ENCODE data around the gene KCNK13. TPM values are rescaled to one million over a fixed set of nuclear protein-coding genes. Genes with fewer than 3 reads are reported as not detected.

KCNK13 gene
- total and polyA plus RNA-seq, 2 experiments from 2014 or later, result 0.21 to 1.0 TPM

GRCh38 chr14:90062127-90062794 is 467 bp downstream of the KCNK13 start:
- DNase-seq (ENCODE audit: low spot score) (peak; percentile 58), ATAC-seq (peak; percentile 29)
- H2AFZ ChIP-seq, result peak overlapping the region; percentile 95
- Mint-ChIP-seq H3K9me3 (no peaks in the 10 kb centered on the region), H3K27ac (no peak overlapping the region), H3K36me3 (ENCODE audit: low read depth) (no peaks in the 10 kb centered on the region), H3K27me3 (ENCODE audit: insufficient read depth, low read depth, poor library complexity) (peaks cover 56% of the 10 kb centered on the region), H3K4me3 (peak overlapping the region; percentile 75), H3K4me1 (peaks cover 22% of the 10 kb centered on the region)
- H3F3A ChIP-seq (replicated peaks; ENCODE audit: low read depth), result peaks cover 5% of the 10 kb centered on the region; the same call in 1 of the 2 replicates
- peaks cover 79% of the 10 kb centered on the region for H3K27me3 ChIP-seq (ENCODE audit: insufficient read depth)
- peak overlapping the region; percentile 89 for H3K4me2 ChIP-seq
- no peak overlapping the region for H3K27ac ChIP-seq (ENCODE audit: low read depth)
- peak overlapping the region; percentile 86 for H3K4me3 ChIP-seq
- no peaks in the 10 kb centered on the region for H3K9me2 ChIP-seq (ENCODE audit: insufficient read depth)
- peaks cover 24% of the 10 kb centered on the region for H3K4me1 ChIP-seq (ENCODE audit: insufficient read depth)
- TF ChIP-seq JUNB (IDR thresholded peaks at IDR 0.05; ENCODE audit: unreplicated experiment) (no peak), EZH2phosphoT487 (IDR thresholded peaks at IDR 0.05; ENCODE audit: unreplicated experiment) (peak; percentile 38)
- no peaks in the 10 kb centered on the region for H3K36me3 ChIP-seq (ENCODE audit: insufficient read depth)
- H4K20me1 ChIP-seq (replicated peaks; ENCODE audit: insufficient read depth), result 0 out of 2 replicates have a peak, but pooled peaks cover 3% of the 10 kb centered on the region
- no peaks in the 10 kb centered on the region for H3K79me2 ChIP-seq (replicated peaks; ENCODE audit: insufficient read depth)

GRCh38 chr14:90062822-90063539 is 1.2 kb downstream of the KCNK13 start:
- Histone ChIP-seq H4K20me1 (replicated peaks; ENCODE audit: insufficient read depth) (0 out of 2 replicates have a peak, but pooled peaks cover 3% of the 10 kb centered on the region), H3K9me2 (ENCODE audit: insufficient read depth) (no peaks in the 10 kb centered on the region), H3K27ac (ENCODE audit: low read depth) (no peak overlapping the region), H3K79me2 (replicated peaks; ENCODE audit: insufficient read depth) (no peaks in the 10 kb centered on the region), H3K36me3 (ENCODE audit: insufficient read depth) (no peaks in the 10 kb centered on the region), H3K4me2 (peak overlapping the region; percentile 89), H3F3A (replicated peaks; ENCODE audit: low read depth) (peaks cover 5% of the 10 kb centered on the region; the same call in 1 of the 2 replicates), H2AFZ (peak overlapping the region; percentile 95; the same call in 1 of the 2 replicates), H3K4me1 (ENCODE audit: insufficient read depth) (peaks cover 21% of the 10 kb centered on the region), H3K27me3 (ENCODE audit: insufficient read depth) (peaks cover 76% of the 10 kb centered on the region), H3K4me3 (peak overlapping the region; percentile 86)
- no peaks in the 10 kb centered on the region for H3K36me3 Mint-ChIP-seq (ENCODE audit: low read depth)
- peaks cover 20% of the 10 kb centered on the region for H3K4me1 Mint-ChIP-seq
- H3K4me3 Mint-ChIP-seq, result peak overlapping the region; percentile 75
- peak; percentile 21 for DNase-seq (ENCODE audit: low spot score)
- no peaks in the 10 kb centered on the region for H3K9me3 Mint-ChIP-seq
- peaks cover 56% of the 10 kb centered on the region for H3K27me3 Mint-ChIP-seq (ENCODE audit: insufficient read depth, low read depth, poor library complexity)
- no peak overlapping the region for H3K27ac Mint-ChIP-seq
- no peak for TF ChIP-seq POLR2AphosphoS5 (IDR thresholded peaks at IDR 0.05; ENCODE audit: low read depth)
- TF ChIP-seq, protein P1, sequence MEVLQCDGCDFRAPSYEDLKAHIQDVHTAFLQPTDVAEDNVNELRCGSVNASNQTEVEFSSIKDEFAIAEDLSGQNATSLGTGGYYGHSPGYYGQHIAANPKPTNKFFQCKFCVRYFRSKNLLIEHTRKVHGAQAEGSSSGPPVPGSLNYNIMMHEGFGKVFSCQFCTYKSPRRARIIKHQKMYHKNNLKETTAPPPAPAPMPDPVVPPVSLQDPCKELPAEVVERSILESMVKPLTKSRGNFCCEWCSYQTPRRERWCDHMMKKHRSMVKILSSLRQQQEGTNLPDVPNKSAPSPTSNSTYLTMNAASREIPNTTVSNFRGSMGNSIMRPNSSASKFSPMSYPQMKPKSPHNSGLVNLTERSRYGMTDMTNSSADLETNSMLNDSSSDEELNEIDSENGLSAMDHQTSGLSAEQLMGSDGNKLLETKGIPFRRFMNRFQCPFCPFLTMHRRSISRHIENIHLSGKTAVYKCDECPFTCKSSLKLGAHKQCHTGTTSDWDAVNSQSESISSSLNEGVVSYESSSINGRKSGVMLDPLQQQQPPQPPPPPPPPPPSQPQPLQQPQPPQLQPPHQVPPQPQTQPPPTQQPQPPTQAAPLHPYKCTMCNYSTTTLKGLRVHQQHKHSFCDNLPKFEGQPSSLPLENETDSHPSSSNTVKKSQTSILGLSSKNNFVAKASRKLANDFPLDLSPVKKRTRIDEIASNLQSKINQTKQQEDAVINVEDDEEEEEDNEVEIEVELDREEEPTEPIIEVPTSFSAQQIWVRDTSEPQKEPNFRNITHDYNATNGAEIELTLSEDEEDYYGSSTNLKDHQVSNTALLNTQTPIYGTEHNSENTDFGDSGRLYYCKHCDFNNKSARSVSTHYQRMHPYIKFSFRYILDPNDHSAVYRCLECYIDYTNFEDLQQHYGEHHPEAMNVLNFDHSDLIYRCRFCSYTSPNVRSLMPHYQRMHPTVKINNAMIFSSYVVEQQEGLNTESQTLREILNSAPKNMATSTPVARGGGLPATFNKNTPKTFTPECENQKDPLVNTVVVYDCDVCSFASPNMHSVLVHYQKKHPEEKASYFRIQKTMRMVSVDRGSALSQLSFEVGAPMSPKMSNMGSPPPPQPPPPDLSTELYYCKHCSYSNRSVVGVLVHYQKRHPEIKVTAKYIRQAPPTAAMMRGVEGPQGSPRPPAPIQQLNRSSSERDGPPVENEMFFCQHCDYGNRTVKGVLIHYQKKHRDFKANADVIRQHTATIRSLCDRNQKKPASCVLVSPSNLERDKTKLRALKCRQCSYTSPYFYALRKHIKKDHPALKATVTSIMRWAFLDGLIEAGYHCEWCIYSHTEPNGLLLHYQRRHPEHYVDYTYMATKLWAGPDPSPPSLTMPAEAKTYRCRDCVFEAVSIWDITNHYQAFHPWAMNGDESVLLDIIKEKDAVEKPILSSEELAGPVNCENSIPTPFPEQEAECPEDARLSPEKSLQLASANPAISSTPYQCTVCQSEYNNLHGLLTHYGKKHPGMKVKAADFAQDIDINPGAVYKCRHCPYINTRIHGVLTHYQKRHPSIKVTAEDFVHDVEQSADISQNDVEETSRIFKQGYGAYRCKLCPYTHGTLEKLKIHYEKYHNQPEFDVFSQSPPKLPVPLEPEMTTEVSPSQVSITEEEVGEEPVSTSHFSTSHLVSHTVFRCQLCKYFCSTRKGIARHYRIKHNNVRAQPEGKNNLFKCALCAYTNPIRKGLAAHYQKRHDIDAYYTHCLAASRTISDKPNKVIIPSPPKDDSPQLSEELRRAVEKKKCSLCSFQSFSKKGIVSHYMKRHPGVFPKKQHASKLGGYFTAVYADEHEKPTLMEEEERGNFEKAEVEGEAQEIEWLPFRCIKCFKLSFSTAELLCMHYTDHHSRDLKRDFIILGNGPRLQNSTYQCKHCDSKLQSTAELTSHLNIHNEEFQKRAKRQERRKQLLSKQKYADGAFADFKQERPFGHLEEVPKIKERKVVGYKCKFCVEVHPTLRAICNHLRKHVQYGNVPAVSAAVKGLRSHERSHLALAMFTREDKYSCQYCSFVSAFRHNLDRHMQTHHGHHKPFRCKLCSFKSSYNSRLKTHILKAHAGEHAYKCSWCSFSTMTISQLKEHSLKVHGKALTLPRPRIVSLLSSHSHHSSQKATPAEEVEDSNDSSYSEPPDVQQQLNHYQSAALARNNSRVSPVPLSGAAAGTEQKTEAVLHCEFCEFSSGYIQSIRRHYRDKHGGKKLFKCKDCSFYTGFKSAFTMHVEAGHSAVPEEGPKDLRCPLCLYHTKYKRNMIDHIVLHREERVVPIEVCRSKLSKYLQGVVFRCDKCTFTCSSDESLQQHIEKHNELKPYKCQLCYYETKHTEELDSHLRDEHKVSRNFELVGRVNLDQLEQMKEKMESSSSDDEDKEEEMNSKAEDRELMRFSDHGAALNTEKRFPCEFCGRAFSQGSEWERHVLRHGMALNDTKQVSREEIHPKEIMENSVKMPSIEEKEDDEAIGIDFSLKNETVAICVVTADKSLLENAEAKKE (CRISPR knock-in tag; IDR thresholded peaks at IDR 0.05), result no peak
- no peak for TF ChIP-seq REST (IDR thresholded peaks at IDR 0.05; ENCODE audit: unreplicated experiment)
- TF ChIP-seq ZNF114 (CRISPR knock-in tag; IDR thresholded peaks at IDR 0.05), result no peak
- TF ChIP-seq NANOG (IDR thresholded peaks at IDR 0.05; ENCODE audit: borderline replicate concordance), result no peak
- TF ChIP-seq EZH2 (IDR thresholded peaks at IDR 0.05; ENCODE audit: low read depth, unreplicated experiment), result peak; percentile 53
- TF ChIP-seq, protein P2, sequence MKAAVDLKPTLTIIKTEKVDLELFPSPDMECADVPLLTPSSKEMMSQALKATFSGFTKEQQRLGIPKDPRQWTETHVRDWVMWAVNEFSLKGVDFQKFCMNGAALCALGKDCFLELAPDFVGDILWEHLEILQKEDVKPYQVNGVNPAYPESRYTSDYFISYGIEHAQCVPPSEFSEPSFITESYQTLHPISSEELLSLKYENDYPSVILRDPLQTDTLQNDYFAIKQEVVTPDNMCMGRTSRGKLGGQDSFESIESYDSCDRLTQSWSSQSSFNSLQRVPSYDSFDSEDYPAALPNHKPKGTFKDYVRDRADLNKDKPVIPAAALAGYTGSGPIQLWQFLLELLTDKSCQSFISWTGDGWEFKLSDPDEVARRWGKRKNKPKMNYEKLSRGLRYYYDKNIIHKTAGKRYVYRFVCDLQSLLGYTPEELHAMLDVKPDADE (IDR thresholded peaks at IDR 0.05), result no peak
- ATAC-seq, result no peak

Measured in GM23338 (cell line).